HG03175 (cell line): Measurements from ENCODE around the gene GHR.
A peak's percentile ranks its signal among the peaks of the same experiment; 100 is the strongest.

Source experiments
- ATAC-seq: cut with Tn5 transposase; IDR thresholded peaks from one replicate; pipeline ENCODE4 v1.9.1; 2021; ENCODE audit warnings: mild to moderate bottlenecking, moderate library complexity; ENCODE audit not compliant: unreplicated experiment

The GHR gene

GRCh38 chr5:42461507-42461906 lies 38.3 kb downstream of the GHR start:
- no peak for ATAC-seq

DNA sequence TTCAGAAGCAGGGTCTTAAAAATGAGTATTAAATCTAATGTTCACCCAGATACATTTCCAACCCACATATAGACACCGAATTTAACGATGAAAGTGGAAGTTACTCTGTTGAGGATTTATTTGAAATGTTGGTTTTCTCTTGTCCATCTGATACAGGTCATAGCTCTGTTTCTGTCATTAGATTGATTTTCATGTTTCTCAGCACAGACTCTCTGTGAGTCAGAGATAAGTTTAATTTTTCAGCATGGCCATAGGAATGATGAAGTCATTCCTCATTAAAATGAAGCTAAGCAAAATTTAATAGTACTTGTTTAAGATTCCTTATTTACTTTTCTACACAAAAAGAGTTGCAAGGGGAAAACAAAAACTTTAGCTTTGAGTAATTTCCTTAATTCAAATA lies 38.8 kb downstream of the GHR start:
- no peak for ATAC-seq

DNA sequence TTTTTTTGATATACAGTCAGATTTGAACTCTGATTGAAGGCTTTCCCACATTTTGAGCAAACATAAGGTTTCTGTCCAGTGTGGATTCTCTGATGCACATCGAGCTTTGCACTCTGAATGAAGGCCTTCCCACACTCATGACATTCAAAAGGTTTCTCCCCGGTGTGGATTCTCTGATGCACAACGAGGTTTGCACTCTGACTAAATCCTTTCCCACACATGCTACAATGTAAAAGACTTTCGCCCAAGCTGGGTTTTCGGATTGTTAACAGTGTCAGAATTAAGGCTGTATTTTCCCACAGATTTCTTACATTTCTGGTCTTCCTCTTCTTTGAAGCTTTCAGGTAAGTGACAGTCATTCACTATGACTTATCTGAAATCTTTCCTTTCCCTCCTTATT lies 44.3 kb downstream of the GHR start:
- no peak for ATAC-seq

GRCh38 chr5:42467981-42468524 lies 44.8 kb downstream of the GHR start:
- no peak for ATAC-seq

DNA sequence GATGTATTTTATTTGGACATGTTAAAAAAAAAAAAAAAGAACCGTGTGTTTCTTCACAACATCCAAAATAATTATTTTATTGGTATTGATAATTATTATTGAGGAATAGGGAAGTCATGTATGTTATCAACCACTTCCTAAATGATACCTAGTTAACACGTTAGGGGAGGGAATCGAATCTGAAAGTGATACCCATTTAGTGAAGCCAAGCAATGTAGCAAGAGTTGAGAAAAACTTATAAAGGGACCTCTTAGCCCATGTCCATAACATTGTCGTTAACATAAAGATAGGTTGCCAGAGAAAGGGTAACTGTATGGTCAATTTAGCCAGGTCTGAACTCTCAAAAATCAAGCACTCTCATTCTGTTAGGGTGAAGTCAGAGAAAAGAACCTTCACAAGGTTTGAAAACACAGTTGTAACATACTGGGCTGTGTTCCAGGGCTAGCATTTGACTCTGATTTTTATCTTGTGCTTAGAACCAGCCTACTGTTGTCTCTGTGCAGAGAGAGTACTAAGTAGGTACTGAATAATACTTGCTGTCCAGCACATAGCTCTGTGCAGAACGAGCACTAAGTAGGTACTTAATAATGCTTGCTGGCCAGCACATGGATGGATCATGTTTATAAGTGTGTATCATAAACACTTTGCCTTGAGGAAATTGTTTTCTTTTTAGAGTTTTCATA lies 60.4 kb downstream of the GHR start:
- peak; percentile 99 for ATAC-seq

DNA sequence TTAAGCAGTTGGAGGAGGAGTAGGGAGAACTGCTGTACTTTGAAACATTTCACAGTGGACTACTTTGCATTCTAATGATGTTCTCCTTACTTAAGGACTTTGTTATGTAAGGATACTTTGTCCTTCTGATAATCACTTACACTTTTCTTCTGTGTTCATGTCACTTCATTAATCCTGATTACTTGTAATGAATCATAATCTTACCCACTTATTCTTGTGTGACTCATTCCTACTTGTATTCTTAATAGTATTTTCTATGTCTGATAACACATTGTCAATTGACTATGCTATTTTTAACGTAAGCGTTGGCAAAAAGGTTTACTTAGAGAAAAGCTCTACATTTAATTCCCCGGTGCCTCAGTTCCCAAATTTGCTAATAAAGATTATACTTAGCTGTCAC lies 63.8 kb downstream of the GHR start:
- ATAC-seq: no peak

DNA sequence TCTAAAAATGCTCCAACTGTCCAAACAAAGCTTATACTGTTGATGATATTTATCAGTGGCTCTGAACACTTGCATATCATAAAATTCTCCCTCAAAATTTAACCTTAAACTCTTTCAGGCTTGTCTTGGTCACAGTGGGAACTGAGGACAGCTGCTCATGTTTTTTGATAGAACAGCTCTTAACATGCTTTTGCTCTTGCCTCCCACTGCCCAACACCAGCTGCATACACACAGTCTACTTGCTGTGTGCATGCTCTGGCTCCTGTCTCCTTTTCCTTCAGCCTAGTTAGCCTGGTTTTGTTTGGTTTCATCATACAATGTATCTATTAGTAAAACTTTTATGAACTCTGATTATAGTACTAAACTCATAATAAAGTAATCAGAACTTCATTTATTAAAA lies 64.6 kb downstream of the GHR start:
- no peak for ATAC-seq

DNA sequence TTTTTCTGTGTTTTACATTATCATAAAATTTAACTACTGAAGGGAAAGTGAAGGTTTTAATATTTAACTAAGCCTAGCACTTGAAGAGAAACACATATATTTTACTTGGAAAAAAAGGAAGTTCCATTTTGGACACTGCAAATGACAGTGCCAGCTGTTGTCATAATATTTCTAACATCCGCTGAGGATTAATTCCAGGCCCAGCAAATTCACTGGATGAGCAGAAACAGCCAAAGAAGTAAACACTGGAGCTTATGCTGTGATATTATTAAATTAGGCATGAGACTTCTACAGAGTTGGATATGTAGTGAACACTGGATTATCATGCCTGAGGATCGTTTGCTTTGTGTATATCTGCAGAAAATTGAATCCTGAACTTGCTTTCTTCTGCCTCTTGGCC lies 67.6 kb downstream of the GHR start:
- no peak for ATAC-seq

GRCh38 chr5:42491699-42492098 lies 68.5 kb downstream of the GHR start:
- no peak for ATAC-seq

GRCh38 chr5:42492974-42493373 lies 69.7 kb downstream of the GHR start:
- no peak for ATAC-seq

DNA sequence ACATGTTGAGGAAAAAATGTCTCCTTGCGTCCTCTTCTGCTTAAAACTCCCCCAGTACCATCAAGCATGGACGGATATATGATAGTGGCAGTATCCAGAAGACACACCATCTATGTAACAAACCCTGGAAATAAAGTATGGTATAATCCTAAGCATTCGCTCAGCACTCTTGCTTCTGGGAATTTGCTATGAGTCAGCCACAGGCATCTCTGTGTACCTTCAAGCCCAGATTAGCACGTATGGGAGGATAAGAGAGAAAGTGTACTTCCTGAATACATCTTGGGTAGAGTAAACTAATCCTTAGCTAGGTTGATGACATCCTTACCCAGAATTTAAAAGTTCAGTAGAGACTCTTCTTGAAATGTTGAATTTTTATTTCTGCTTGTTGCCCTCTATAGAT lies 71.2 kb downstream of the GHR start:
- ATAC-seq: no peak

DNA sequence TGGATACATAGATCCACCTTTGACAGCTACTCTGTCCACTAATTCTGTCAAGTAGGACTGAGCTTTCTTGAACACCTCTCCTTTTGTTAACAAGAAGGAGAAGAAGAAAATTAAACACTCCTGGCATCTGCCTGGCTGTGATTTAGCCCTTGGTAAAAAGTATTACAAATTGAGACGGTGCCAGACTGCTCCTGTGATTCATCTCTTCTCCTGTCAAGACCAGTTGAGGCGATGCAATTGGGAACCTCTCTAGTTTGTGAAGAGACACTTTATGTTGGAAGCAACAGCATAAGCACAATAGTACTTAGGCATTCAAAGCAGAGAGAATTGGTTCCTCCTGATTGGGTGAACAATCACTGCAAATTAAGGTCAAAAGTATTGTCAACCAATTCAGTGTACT lies 72.7 kb downstream of the GHR start:
- no peak for ATAC-seq

- no peak for ATAC-seq
These were observed 73.3 kb downstream of the GHR start for GRCh38 chr5:42496397-42497156.

DNA sequence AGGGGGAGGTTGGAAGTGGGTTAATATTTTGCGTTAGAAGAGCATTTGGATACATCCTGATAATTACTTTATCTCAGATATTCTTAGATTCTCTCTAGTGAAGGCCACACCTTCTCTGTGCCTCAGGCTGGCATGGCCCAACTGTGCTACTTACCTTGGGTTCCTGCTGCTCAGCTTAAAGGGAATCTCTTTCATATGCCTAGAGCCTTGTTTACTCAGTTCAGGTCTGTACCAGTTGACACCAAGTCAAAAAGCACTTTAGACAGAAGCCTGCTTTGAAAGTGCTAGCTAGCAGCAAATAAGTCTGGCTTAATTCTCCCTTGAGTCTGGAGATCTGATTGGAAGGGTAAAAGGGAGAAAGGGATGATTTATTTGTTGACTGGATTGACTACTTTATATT lies 74.8 kb downstream of the GHR start:
- ATAC-seq: no peak

GRCh38 chr5:42499016-42499415 lies 75.8 kb downstream of the GHR start:
- no peak for ATAC-seq

- no peak for ATAC-seq
These were observed 76.9 kb downstream of the GHR start for GRCh38 chr5:42500003-42500599.

DNA sequence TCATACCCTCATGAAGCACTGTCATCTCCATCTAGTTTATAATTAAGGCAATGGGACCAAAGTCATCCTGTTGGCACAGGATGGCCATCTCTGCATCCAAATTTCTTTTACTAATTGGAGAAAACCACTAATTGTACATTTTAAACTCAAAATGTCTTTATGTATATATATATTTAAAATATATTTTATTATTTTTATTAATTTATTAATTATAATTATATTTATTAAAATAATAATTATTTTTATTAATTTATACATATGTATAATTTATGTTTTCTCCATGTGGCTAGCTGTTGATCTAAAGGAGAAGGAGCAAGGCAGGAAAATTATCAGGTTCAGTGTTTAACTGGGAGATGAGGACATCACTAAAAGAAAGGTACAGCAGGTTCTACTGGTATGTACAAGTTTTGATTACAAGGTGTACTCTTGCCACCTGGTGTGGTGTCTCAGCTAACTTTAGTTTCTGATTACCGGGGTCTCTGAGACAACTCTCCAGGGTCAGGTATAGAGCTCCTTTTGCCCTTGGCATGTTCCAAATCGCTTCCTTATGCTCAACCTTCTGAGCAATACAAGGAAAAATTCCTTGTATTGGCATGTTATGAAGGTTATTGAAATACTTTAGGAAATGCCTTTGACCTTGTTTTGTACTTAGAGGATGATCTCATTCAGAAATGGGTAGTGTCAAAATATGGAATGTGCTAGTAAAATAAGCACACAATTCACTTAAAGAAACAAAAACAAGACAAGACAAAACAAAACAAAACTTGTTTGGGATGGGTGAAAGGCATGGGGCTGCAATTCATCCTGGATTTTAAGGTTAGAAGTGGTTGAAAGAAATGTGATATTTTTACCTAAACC lies 79.6 kb downstream of the GHR start:
- ATAC-seq: no peak

DNA sequence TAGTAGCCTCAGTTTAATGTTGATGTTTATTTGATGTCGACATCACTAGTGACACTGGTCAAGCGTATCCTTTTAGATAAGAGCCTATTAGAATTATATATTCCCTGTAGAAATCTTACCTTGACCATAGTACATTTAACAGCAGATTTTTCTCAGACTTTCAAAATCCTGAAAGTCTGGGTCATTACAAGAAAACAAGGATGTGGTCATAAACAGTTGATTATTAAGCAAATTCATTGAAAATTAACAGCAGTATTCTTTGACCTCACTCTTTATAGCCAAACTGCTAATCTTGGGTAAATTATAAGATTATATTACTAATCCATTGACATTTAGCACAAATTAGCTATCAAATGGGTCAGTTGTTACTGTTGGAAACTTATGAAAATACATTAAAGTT lies 83.4 kb downstream of the GHR start:
- no peak for ATAC-seq

DNA sequence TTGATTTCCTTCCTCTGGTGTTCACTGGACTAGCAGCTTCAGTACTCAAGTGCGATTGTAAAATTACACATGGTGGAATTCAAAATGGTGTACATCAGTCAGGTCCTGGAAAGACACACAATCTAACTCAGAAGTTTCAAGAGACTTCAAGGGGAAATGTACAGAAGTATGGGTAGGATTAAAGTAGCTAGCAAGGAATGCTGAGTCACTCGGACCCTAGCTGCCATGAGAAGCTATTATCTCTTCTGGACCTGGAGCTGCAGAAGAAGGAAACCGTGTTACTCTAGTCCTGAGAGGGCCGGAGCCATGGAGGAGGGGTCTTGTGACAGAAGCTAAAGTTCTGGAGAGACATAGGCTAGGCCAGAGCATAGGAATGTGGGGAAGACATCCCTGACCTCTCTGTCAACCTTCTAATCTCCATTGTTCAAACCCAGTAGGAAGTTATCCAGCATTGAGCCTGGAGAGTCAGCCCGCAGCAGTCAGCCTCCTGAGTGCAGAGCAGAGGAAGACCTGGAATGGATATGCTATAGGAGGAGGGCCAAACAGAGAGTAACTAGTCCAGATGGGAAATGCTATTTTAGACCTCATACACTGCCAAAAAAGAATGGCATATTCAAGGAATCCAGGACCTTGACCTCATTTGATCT lies 84.3 kb downstream of the GHR start:
- no peak for ATAC-seq

- ATAC-seq: no peak
These were observed 90.0 kb downstream of the GHR start for GRCh38 chr5:42513246-42513645.

GRCh38 chr5:42514754-42515153 lies 91.5 kb downstream of the GHR start:
- no peak for ATAC-seq
